H1 (cell line): ENCODE measurements around the gene GCHFR. TPM values are rescaled to one million over a fixed set of nuclear protein-coding genes. Genes with fewer than 3 reads are reported as not detected.

Experiments
- CTCF ChIA-PET: fragments of 300-600 bp; sonication (Branson Sonifier 250); formaldehyde crosslinking; loops from one replicate; lab custom pipeline; 2021; ENCODE audit not compliant: partially characterized antibody; lab: Charles Lee
- POLR2A ChIA-PET: fragments of 300-600 bp; sonication (Branson Sonifier 250); formaldehyde crosslinking; loops from one replicate; lab custom pipeline; 2021; ENCODE audit warnings: inconsistent platforms; ENCODE audit not compliant: partially characterized antibody; lab: Charles Lee
- DNase-seq, 2 experiments: peaks; one replicate each; pipeline versions ENCODE4 v3.0.0 to v3.0.0-alpha.2; 2010 to 2022; ENCODE audit warnings: low spot score in 2 of 2, low read depth in 1 of 2, mixed read lengths in 1 of 2
- FAIRE-seq: peaks from 2 replicates; lab custom pipeline; 2011; peaks lifted over from hg19 to GRCh38; lab: Jason Lieb, UNC
- H2AFZ ChIP-seq: 2 replicates; pipeline ENCODE4 v1.8.1; 2012; ENCODE audit warnings: low read length, inconsistent platforms
- H2AK5ac ChIP-seq: 2 replicates; pipeline ENCODE4 v1.6.1; 2013; ENCODE audit warnings: low read depth, low read length
- H2BK120ac ChIP-seq: replicated peaks from 2 replicates; pipeline ENCODE3; 2013; ENCODE audit warnings: low read depth, low read length, inconsistent platforms
- H2BK12ac ChIP-seq: 2 replicates; pipeline ENCODE4 v1.6.1; 2013; ENCODE audit warnings: low read depth, low read length
- H2BK15ac ChIP-seq: 2 replicates; pipeline ENCODE4 v1.6.1; 2013; ENCODE audit warnings: low read length
- H2BK20ac ChIP-seq: 2 replicates; pipeline ENCODE4 v1.6.1; 2013; ENCODE audit warnings: low read length
- H2BK5ac ChIP-seq: 2 replicates; pipeline ENCODE4 v1.6.1; 2013; ENCODE audit warnings: low read depth, low read length
- H3K14ac ChIP-seq: 2 replicates; pipeline ENCODE4 v1.6.1; 2013; ENCODE audit warnings: inconsistent platforms; ENCODE audit not compliant: insufficient read length
- H3K18ac ChIP-seq: 2 replicates; pipeline ENCODE4 v1.6.1; 2013; ENCODE audit warnings: low read length; ENCODE audit errors: extremely low read depth
- H3K23ac ChIP-seq: 2 replicates; pipeline ENCODE4 v1.6.1; 2013; ENCODE audit warnings: inconsistent platforms; ENCODE audit not compliant: insufficient read length
- H3K23me2 ChIP-seq: 2 replicates; pipeline ENCODE4 v1.6.1; 2013; ENCODE audit warnings: low read depth, low read length
- H3K27ac ChIP-seq: 2 replicates; pipeline ENCODE4 v1.6.1; 2011; ENCODE audit warnings: low read depth, low read length, inconsistent platforms
- H3K27me3 ChIP-seq, 4 experiments: replicated peaks in 1 of 4; 1 replicate in 1 of 4; 2 replicates in 3 of 4; pipeline versions ENCODE4 v1.6.1 to v1.8.1; 2011 to 2013; ENCODE audit warnings: low read length in 3 of 4, mild to moderate bottlenecking in 3 of 4, inconsistent platforms in 2 of 4, mixed read lengths in 2 of 4, moderate library complexity in 1 of 4; ENCODE audit not compliant: control insufficient read depth in 3 of 4, insufficient read depth in 3 of 4; ENCODE audit errors: extremely low read depth in 1 of 4
- H3K36me3 ChIP-seq, 4 experiments: 2 replicates each; pipeline versions ENCODE4 v1.6.1 to v1.8.1; 2011 to 2013; ENCODE audit warnings: mild to moderate bottlenecking in 4 of 4, low read length in 3 of 4, moderate library complexity in 2 of 4, control low read depth in 1 of 4, inconsistent platforms in 1 of 4; ENCODE audit not compliant: insufficient read depth in 4 of 4, control insufficient read depth in 2 of 4
- H3K4ac ChIP-seq: replicated peaks from 2 replicates; pipeline ENCODE3; 2013; ENCODE audit warnings: low read length, low read depth, mixed read lengths, inconsistent platforms; ENCODE audit not compliant: insufficient read length
- H3K4me1 ChIP-seq, 4 experiments: replicated peaks in 1 of 4; 1 replicate in 1 of 4; 2 replicates in 3 of 4; pipeline versions ENCODE4 v1.6.1 to v1.8.1; 2011 to 2013; ENCODE audit warnings: low read length in 3 of 4, inconsistent platforms in 2 of 4, mixed read lengths in 1 of 4; ENCODE audit not compliant: insufficient read depth in 4 of 4, control insufficient read depth in 3 of 4
- H3K4me2 ChIP-seq, 2 experiments: 2 replicates each; pipeline versions ENCODE4 v1.6.1 to v1.8.1; 2011 to 2013; ENCODE audit warnings: low read depth in 2 of 2, low read length in 2 of 2, control low read depth in 1 of 2, inconsistent platforms in 1 of 2, mild to moderate bottlenecking in 1 of 2; ENCODE audit not compliant: insufficient read depth in 1 of 2
- H3K4me3 ChIP-seq, 4 experiments: fragments of 200-600, 300-600 bp in 1 of 4; sonication (generic), shearing (Covaris generic), sonication (Bioruptor Twin) in 1 of 4; 2 replicates each; pipeline versions ENCODE4 v1.5.1 to v1.8.1; 2011 to 2016; ENCODE audit warnings: low read length in 4 of 4, low read depth in 3 of 4, control low read depth in 2 of 4, inconsistent platforms in 2 of 4, mild to moderate bottlenecking in 2 of 4, mixed read lengths in 1 of 4, moderate library complexity in 1 of 4; ENCODE audit not compliant: insufficient read depth in 2 of 4; ENCODE audit errors: extremely low read depth in 1 of 4
- H3K56ac ChIP-seq: replicated peaks from 2 replicates; pipeline ENCODE3; 2013; ENCODE audit warnings: low read depth, mild to moderate bottlenecking, mixed read lengths, low read length, inconsistent platforms; ENCODE audit not compliant: insufficient read length
- H3K79me1 ChIP-seq: 2 replicates; pipeline ENCODE4 v1.6.1; 2013; ENCODE audit warnings: low read depth, low read length, control low read depth
- H3K79me2 ChIP-seq, 2 experiments: 2 replicates each; pipeline versions ENCODE4 v1.6.1 to v1.8.1; 2012 to 2013; ENCODE audit warnings: low read length in 2 of 2, mild to moderate bottlenecking in 2 of 2, inconsistent platforms in 1 of 2; ENCODE audit not compliant: insufficient read depth in 2 of 2, control insufficient read depth in 1 of 2
- H3K9ac ChIP-seq, 4 experiments: replicated peaks in 1 of 4; 1 replicate in 1 of 4; 2 replicates in 3 of 4; pipeline versions ENCODE4 v1.6.1 to v1.8.1; 2011 to 2013; ENCODE audit warnings: low read depth in 3 of 4, low read length in 3 of 4, control low read depth in 2 of 4, mild to moderate bottlenecking in 2 of 4, moderate library complexity in 2 of 4, inconsistent platforms in 1 of 4; ENCODE audit errors: extremely low read depth in 1 of 4
- H3K9me3 ChIP-seq, 2 experiments: 2 replicates each; pipeline versions ENCODE4 v1.6.1 to v1.8.1; 2012 to 2013; ENCODE audit warnings: mild to moderate bottlenecking in 2 of 2, moderate library complexity in 2 of 2, control low read depth in 1 of 2, inconsistent platforms in 1 of 2, low read depth in 1 of 2, low read length in 1 of 2, mixed read lengths in 1 of 2; ENCODE audit not compliant: insufficient read depth in 2 of 2
- H4K20me1 ChIP-seq, 2 experiments: replicated peaks in 1 of 2; 2 replicates each; pipeline versions ENCODE3 to v1.8.1; 2011 to 2013; ENCODE audit warnings: inconsistent platforms in 2 of 2, low read length in 2 of 2, mild to moderate bottlenecking in 1 of 2; ENCODE audit not compliant: insufficient read depth in 2 of 2, control insufficient read depth in 1 of 2
- H4K5ac ChIP-seq: 2 replicates; pipeline ENCODE4 v1.6.1; 2013; ENCODE audit warnings: low read length, low read depth, mixed read lengths, inconsistent platforms; ENCODE audit not compliant: insufficient read length
- H4K8ac ChIP-seq: 2 replicates; pipeline ENCODE4 v1.8.0; 2013; ENCODE audit warnings: mild to moderate bottlenecking, moderate library complexity, low read length, inconsistent platforms; ENCODE audit not compliant: insufficient read depth; ENCODE audit errors: extremely low read depth
- H4K91ac ChIP-seq: replicated peaks from 2 replicates; pipeline ENCODE3; 2013; ENCODE audit warnings: low read length, mixed read lengths, inconsistent platforms; ENCODE audit not compliant: insufficient read length
- POLR2AphosphoS5 ChIP-seq: IDR thresholded peaks from 2 replicates; pipeline ENCODE4 v1.6.1; 2011; ENCODE audit warnings: low read depth, low read length
- SUZ12 ChIP-seq: fragments of 200-600 bp; sonication (generic); IDR thresholded peaks from 2 replicates; pipeline ENCODE4 v1.6.1; 2012; ENCODE audit warnings: mild to moderate bottlenecking, inconsistent platforms, low read length, moderate library complexity, mixed read lengths
- TAF1 ChIP-seq: IDR thresholded peaks from 2 replicates; pipeline ENCODE4 v1.6.1; 2011; ENCODE audit warnings: mild to moderate bottlenecking, low read depth, low read length
- WGBS, 2 experiments: shearing (Covaris generic) in 1 of 2; methylation state at CpG; one replicate each; pipeline versions ENCODE4 v1.1.6 to v1.1.7; 2013 to 2015; ENCODE audit warnings: low lambda C conversion rate in 2 of 2, mixed read lengths in 2 of 2, inconsistent platforms in 1 of 2, low coverage in 1 of 2, missing lambda C conversion rate in 1 of 2; ENCODE audit not compliant: insufficient replicate concordance in 2 of 2, insufficient coverage in 1 of 2, insufficient read length in 1 of 2; ENCODE audit errors: extremely low coverage in 1 of 2, missing lambda C conversion rate in 1 of 2; 5-methylcytosine and 5-hydroxymethylcytosine counted together
- polyA plus RNA-seq, 7 experiments: library from polyadenylated mRNA; depleted of rRNA in 3 of 7; stranded (reverse) in 5 of 7; unstranded in 2 of 7; fragments of >200 nt in 5 of 7; fragments of 200-250 nt in 2 of 7; gene quantifications; 1 replicate in 5 of 7; 2 replicates in 1 of 7; 4 replicates in 1 of 7; pipeline versions ENCODE4 v1.2.1 to v1.2.3, GENCODE V29; 2011 to 2013; ENCODE audit warnings: missing spikeins in 2 of 7, mixed read lengths in 2 of 7
- total RNA-seq: library from RNA; stranded (reverse); fragmentation: NEBNext Ultra II Directional; extraction: Animal tissue kit (Norgen Biotek cat#: 25700); gene quantifications from 2 replicates; pipeline ENCODE4 v1.2.1, GENCODE V29; 2021
- TF ChIP-seq, protein P1 (sequence below): IDR thresholded peaks from 2 replicates; pipeline ENCODE4 v1.6.1; 2012; ENCODE audit warnings: low read length, inconsistent platforms

Gene GCHFR
- total and polyA plus RNA-seq, 2 of the 8 experiments (the other 6 are each of a cell fraction or from before 2014, with no cell fraction given) = 25.9 to 81.5 TPM

DNA sequence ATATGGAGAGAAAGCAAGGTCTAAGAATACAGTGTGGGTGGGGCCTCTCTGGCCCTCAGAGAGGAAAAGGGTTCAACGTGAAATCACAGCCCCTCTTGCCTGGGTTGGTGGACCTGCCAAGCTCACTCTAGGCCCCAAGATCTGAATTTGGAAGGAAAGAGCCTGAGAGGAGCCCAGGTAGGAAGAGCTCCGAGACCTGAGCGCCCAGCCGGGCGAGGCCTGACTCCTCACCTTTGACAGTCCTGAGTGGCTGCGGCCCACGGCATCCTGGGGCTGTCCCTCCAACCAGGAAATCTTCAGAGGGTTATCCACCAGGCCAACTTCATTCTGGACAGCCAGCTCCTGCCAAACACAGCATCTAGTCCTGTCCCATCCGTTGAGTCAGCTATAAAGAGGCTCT is 9.6 kb downstream of the GCHFR start:
- no peaks in the 10 kb centered on the region for H3K27me3 ChIP-seq
- no peak overlapping the region for H3K18ac ChIP-seq
- H2BK5ac ChIP-seq = no peak overlapping the region
- peaks cover 0 to 20% (median 4%) of the 10 kb centered on the region in 4 experiments; a peak in 3 of 8 replicates for H3K36me3 ChIP-seq
- no peak overlapping the region for H3K23ac ChIP-seq
- ChIA-PET CTCF (interaction anchor here (0.6 to 15.3 kb wide), 7 partner anchors 10 to 99 kb away, joined by 3 to 184 read pairs (median 3); no protein-coding TSS in a partner anchor), POLR2A (interaction anchor here (1.0 to 3.0 kb wide), 4 partner anchors 10 to 79 kb away, joined by 3 to 11 read pairs (median 5); partner anchors contain the start of genes GCHFR and RAD51)
- H3K9ac ChIP-seq = no peak overlapping the region
- H3K4me1 ChIP-seq = no peaks in the 10 kb centered on the region
- no peak overlapping the region for H3K4me2 ChIP-seq
- no peak overlapping the region for H3K56ac ChIP-seq
- H3K9me3 ChIP-seq = no peaks in the 10 kb centered on the region
- no peaks in the 10 kb centered on the region for H3K79me2 ChIP-seq
- H3K14ac ChIP-seq = no peak overlapping the region
- no peak overlapping the region for H2BK12ac ChIP-seq
- H2BK15ac ChIP-seq = no peak overlapping the region
- H3K23me2 ChIP-seq = no peaks in the 10 kb centered on the region
- no peak overlapping the region for H4K91ac ChIP-seq
- 89% methylated on average over 8 of the region's 8 CpGs; no CpG with 5 or more reads in 1 of the 2 experiments for WGBS, 2 experiments
- no peak overlapping the region for H2AFZ ChIP-seq
- no peak overlapping the region for H3K4ac ChIP-seq
- H2BK120ac ChIP-seq = no peak overlapping the region
- no peak overlapping the region for H4K5ac ChIP-seq
- no peak overlapping the region for H3K27ac ChIP-seq
- peaks cover 0 to 2% of the 10 kb centered on the region in 2 experiments for H4K20me1 ChIP-seq
- DNase-seq = no peak
- H3K79me1 ChIP-seq = no peaks in the 10 kb centered on the region; the same call in 1 of the 2 replicates
- FAIRE-seq = no peak
- H2BK20ac ChIP-seq = no peak overlapping the region
- no peak overlapping the region for H2AK5ac ChIP-seq
- TF ChIP-seq SUZ12 (no peak), TAF1 (no peak), POLR2AphosphoS5 (no peak)
- TF ChIP-seq, protein P1, sequence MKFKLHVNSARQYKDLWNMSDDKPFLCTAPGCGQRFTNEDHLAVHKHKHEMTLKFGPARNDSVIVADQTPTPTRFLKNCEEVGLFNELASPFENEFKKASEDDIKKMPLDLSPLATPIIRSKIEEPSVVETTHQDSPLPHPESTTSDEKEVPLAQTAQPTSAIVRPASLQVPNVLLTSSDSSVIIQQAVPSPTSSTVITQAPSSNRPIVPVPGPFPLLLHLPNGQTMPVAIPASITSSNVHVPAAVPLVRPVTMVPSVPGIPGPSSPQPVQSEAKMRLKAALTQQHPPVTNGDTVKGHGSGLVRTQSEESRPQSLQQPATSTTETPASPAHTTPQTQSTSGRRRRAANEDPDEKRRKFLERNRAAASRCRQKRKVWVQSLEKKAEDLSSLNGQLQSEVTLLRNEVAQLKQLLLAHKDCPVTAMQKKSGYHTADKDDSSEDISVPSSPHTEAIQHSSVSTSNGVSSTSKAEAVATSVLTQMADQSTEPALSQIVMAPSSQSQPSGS = no peak
- no peak overlapping the region for H4K8ac ChIP-seq
- no peak overlapping the region for H3K4me3 ChIP-seq
